Small intestine (tissue), 16 donors: ENCODE data around the gene NTN1. TPM values are rescaled to one million over a fixed set of nuclear protein-coding genes. Genes with fewer than 3 reads are reported as not detected.
A peak's percentile ranks its signal among the peaks of the same experiment; 100 is the strongest.
"Not testable (repeated sequence)": the region's sequence is repeated elsewhere in the genome, so short reads cannot be mapped to it uniquely, and the experiment has no call there.

Source experiments
- DNase-seq, 2 donors: peaks; one replicate each; pipeline versions ENCODE4 v3.0.0 to v3.0.0-alpha.2; 2013
- FAIRE-seq: peaks from 2 replicates; lab custom pipeline; 2012; peaks lifted over from hg19 to GRCh38; lab: Jason Lieb, UNC
- H3K27ac ChIP-seq, 3 donors: one replicate each; pipeline ENCODE4 v1.5.1; 2013; ENCODE audit warnings: low read length in 2 of 3, mild to moderate bottlenecking in 2 of 3, control low read depth in 1 of 3, inconsistent platforms in 1 of 3, low read depth in 1 of 3, moderate library complexity in 1 of 3
- H3K27me3 ChIP-seq, 3 donors: one replicate each; pipeline ENCODE4 v1.6.1; 2013; ENCODE audit warnings: low read length in 3 of 3, inconsistent platforms in 1 of 3; ENCODE audit not compliant: control insufficient read depth in 3 of 3, insufficient read depth in 3 of 3
- H3K36me3 ChIP-seq, 3 donors: one replicate each; pipeline ENCODE4 v1.6.1; 2013; ENCODE audit warnings: low read length in 3 of 3, inconsistent platforms in 1 of 3, low read depth in 1 of 3, mild to moderate bottlenecking in 1 of 3, moderate library complexity in 1 of 3; ENCODE audit not compliant: control insufficient read depth in 3 of 3, insufficient read depth in 2 of 3
- H3K4me1 ChIP-seq, 3 donors: one replicate each; pipeline ENCODE4 v1.6.1; 2013; ENCODE audit warnings: low read length in 2 of 3, inconsistent platforms in 1 of 3, low read depth in 1 of 3, mild to moderate bottlenecking in 1 of 3, moderate library complexity in 1 of 3; ENCODE audit not compliant: control insufficient read depth in 3 of 3, insufficient read depth in 2 of 3
- H3K4me3 ChIP-seq, 3 donors: one replicate each; pipeline ENCODE4 v1.5.1; 2013; ENCODE audit warnings: low read length in 3 of 3, control low read depth in 1 of 3, inconsistent platforms in 1 of 3, low read depth in 1 of 3, mild to moderate bottlenecking in 1 of 3, moderate library complexity in 1 of 3
- H3K9me3 ChIP-seq, 2 donors: one replicate each; pipeline ENCODE4 v1.6.1; 2013; ENCODE audit warnings: low read depth in 1 of 2, low read length in 1 of 2; ENCODE audit not compliant: control insufficient read depth in 2 of 2, insufficient read depth in 1 of 2
- whole genome bisulfite sequencing, 3 donors: extraction: QIAGEN DNeasy Blood & Tissue Kit; methylation state at CpG; one replicate each; pipeline ENCODE4 v1.1.7; 2013; 5-methylcytosine and 5-hydroxymethylcytosine counted together
- long read RNA-seq, 10 donors: transcript quantifications; one replicate each; lab custom pipeline, GENCODE V29; 2026
- polyA plus RNA-seq, 4 donors: library from polyadenylated mRNA; stranded (reverse) in 3 of 4; unstranded in 1 of 4; fragments of 200-250 nt in 3 of 4; fragments of 120-200 nt in 1 of 4; gene quantifications; one replicate each; pipeline versions ENCODE4 v1.2.1 to v1.2.3, GENCODE V29; 2013
- donor health status: healthy with polysubstance abuse.
- donor health status: control.
- donor health status: control.
- donor health status: Bipolar disorder and iron deficiency.
- donor health status: healthy.

NTN1 gene
- 10 to 100 TPM in 1 of 4 donors, 1 to 10 TPM in 2, under 1 TPM in 1; 0.22 to 13.2 (median 2.6) TPM for polyA plus RNA-seq
- long read RNA-seq, donor 1 = 0 reads
- long read RNA-seq, donor 2 = 0 reads
- long read RNA-seq, donor 3 = 0 reads
- long read RNA-seq, donor 4 = 0 reads
- long read RNA-seq, donor 5 = 0 reads
- long read RNA-seq, donor 6 = 0 reads
- long read RNA-seq, donor 7, full-length matches to known transcripts = 1 of 1 reads
- long read RNA-seq, donor 7, partial matches to known transcripts = 0 of 1 reads
- long read RNA-seq, donor 7, other reads (novel, unspliced or antisense) = 0 of 1 reads
- long read RNA-seq, donor 8 = 0 reads
- long read RNA-seq, donor 9, full-length matches to known transcripts = 1 of 1 reads
- long read RNA-seq, donor 9, partial matches to known transcripts = 0 of 1 reads
- long read RNA-seq, donor 9, other reads (novel, unspliced or antisense) = 0 of 1 reads
- long read RNA-seq, donor 10 = 0 reads

- FAIRE-seq (no peak), DNase-seq (peak; percentile 46 to 69)
- Histone ChIP-seq H3K36me3 (no peaks in the 10 kb centered on the region), H3K4me1 (peaks cover 0 to 13% (median 4%) of the 10 kb centered on the region in 3 donors), H3K27ac (peak within 1 kb of the TSS in 1 of 3 donors; percentile 50), H3K4me3 (peak within 1 kb of the TSS; percentile 40 to 56 (median 53)), H3K27me3 (peaks cover 16 to 51% (median 16%) of the 10 kb centered on the region in 3 donors), H3K9me3 (no peaks in the 10 kb centered on the region)
- WGBS, 3 donors = 0 to 1% (median 1%) methylated on average over 50 to 111 of the region's 111 CpGs
Observed at GRCh38 chr17:9021158-9021991, at the start of gene NTN1. NTN1 (plus strand) TSS chr17:9021510; CDS start chr17:9022374, 864 bp downstream.

GRCh38 chr17:8975091-8975725 is 46.1 kb upstream of the NTN1 start:
- 74 to 87% (median 80%) methylated on average over 9 of the region's 9 CpGs for WGBS, 3 donors
- no peak overlapping the region for H3K27ac ChIP-seq
- H3K9me3 ChIP-seq = no peaks in the 10 kb centered on the region
- DNase-seq (no peak), FAIRE-seq (no peak)
- H3K27me3 ChIP-seq = no peaks in the 10 kb centered on the region
- H3K4me1 ChIP-seq = no peaks in the 10 kb centered on the region
- no peaks in the 10 kb centered on the region for H3K36me3 ChIP-seq
- H3K4me3 ChIP-seq = no peak overlapping the region

GRCh38 chr17:8976638-8977037 is 44.7 kb upstream of the NTN1 start:
- no peak overlapping the region for H3K27ac ChIP-seq
- H3K36me3 ChIP-seq = no peaks in the 10 kb centered on the region
- no peaks in the 10 kb centered on the region for H3K27me3 ChIP-seq
- no peak for FAIRE-seq
- no peak overlapping the region for H3K4me3 ChIP-seq
- 88 to 92% (median 91%) methylated on average over 1 of the region's 1 CpG for WGBS, 3 donors
- DNase-seq = no peak
- H3K4me1 ChIP-seq = no peaks in the 10 kb centered on the region
- H3K9me3 ChIP-seq = no peaks in the 10 kb centered on the region

- Histone ChIP-seq H3K4me1 (no peaks in the 10 kb centered on the region), H3K4me3 (no peak overlapping the region), H3K27me3 (no peaks in the 10 kb centered on the region), H3K27ac (no peak overlapping the region), H3K9me3 (no peaks in the 10 kb centered on the region), H3K36me3 (no peaks in the 10 kb centered on the region)
- FAIRE-seq (no peak), DNase-seq (no peak)
Observed at GRCh38 chr17:8979715-8980114, 41.6 kb upstream of the NTN1 start.

GRCh38 chr17:8981443-8981842 is 39.9 kb upstream of the NTN1 start:
- Histone ChIP-seq H3K27me3 (no peaks in the 10 kb centered on the region), H3K27ac (no peak overlapping the region), H3K9me3 (peaks cover 0 to 6% of the 10 kb centered on the region in 2 donors), H3K4me3 (no peak overlapping the region), H3K36me3 (no peaks in the 10 kb centered on the region), H3K4me1 (no peaks in the 10 kb centered on the region)
- FAIRE-seq = no peak
- DNase-seq = no peak
- WGBS, 3 donors = 88 to 95% (median 89%) methylated on average over 2 of the region's 2 CpGs

- not testable (repeated sequence) for H3K9me3 ChIP-seq, H3K4me1 ChIP-seq, H3K27ac ChIP-seq, H3K36me3 ChIP-seq, H3K4me3 ChIP-seq, DNase-seq, H3K27me3 ChIP-seq, FAIRE-seq
- WGBS, 3 donors = 92 to 95% (median 94%) methylated on average over 5 of the region's 5 CpGs
Observed at GRCh38 chr17:8984225-8984624, 37.1 kb upstream of the NTN1 start.

GRCh38 chr17:8985054-8985701 is 36.1 kb upstream of the NTN1 start:
- DNase-seq = peak in 1 of 2 donors; percentile 41
- H3K9me3 ChIP-seq = peaks cover 0 to 6% of the 10 kb centered on the region in 2 donors
- no peak for FAIRE-seq
- WGBS, 3 donors = 54 to 64% (median 58%) methylated on average over 4 of the region's 4 CpGs
- no peak overlapping the region for H3K4me3 ChIP-seq
- no peaks in the 10 kb centered on the region for H3K4me1 ChIP-seq
- H3K27me3 ChIP-seq = no peaks in the 10 kb centered on the region
- H3K27ac ChIP-seq = peak overlapping the region in 1 of 3 donors; percentile 41
- H3K36me3 ChIP-seq = no peaks in the 10 kb centered on the region

GRCh38 chr17:8986295-8986694 is 35.0 kb upstream of the NTN1 start:
- WGBS, 3 donors = 85 to 97% (median 89%) methylated on average over 2 of the region's 2 CpGs
- no peak overlapping the region for H3K4me3 ChIP-seq
- no peaks in the 10 kb centered on the region for H3K4me1 ChIP-seq
- H3K27me3 ChIP-seq = no peaks in the 10 kb centered on the region
- peaks cover 0 to 6% of the 10 kb centered on the region in 2 donors for H3K9me3 ChIP-seq
- no peak for DNase-seq
- H3K36me3 ChIP-seq = no peaks in the 10 kb centered on the region
- FAIRE-seq = no peak
- H3K27ac ChIP-seq = no peak overlapping the region
